IMR-90 (cell line): ENCODE results near the gene CLEC7A.

Experiments used
- CEBPB ChIP-seq: IDR thresholded peaks from 2 replicates; pipeline ENCODE4 v1.6.1; 2012; ENCODE audit warnings: low read depth, low read length, improper control_type of control experiment
- FOS ChIP-seq: fragments of 150-350 bp; IDR thresholded peaks from 2 replicates; pipeline ENCODE4 v1.6.1; 2016; ENCODE audit warnings: low read depth, low read length
- MAFK ChIP-seq: IDR thresholded peaks from 2 replicates; pipeline ENCODE4 v1.6.1; 2012; ENCODE audit warnings: low read depth, low read length, improper control_type of control experiment
- POLR2A ChIP-seq: IDR thresholded peaks from 2 replicates; pipeline ENCODE4 v1.6.1; 2012; ENCODE audit warnings: mild to moderate bottlenecking, low read depth, low read length
- RCOR1 ChIP-seq: IDR thresholded peaks from 2 replicates; pipeline ENCODE4 v1.6.1; 2012; ENCODE audit warnings: mild to moderate bottlenecking, low read length, improper control_type of control experiment; ENCODE audit not compliant: insufficient replicate concordance
- SMC3 ChIP-seq: fragments of 150-350 bp; IDR thresholded peaks from 2 replicates; pipeline ENCODE4 v1.6.1; 2016; ENCODE audit warnings: low read depth, mild to moderate bottlenecking, antibody characterized with exemption, low read length, moderate library complexity
- TF ChIP-seq, protein P1 (sequence below): conservative IDR thresholded peaks from 2 replicates; pipeline ENCODE4 v1.5.1; 2012; ENCODE audit warnings: mild to moderate bottlenecking, low read depth, low read length, improper control_type of control experiment

DNA sequence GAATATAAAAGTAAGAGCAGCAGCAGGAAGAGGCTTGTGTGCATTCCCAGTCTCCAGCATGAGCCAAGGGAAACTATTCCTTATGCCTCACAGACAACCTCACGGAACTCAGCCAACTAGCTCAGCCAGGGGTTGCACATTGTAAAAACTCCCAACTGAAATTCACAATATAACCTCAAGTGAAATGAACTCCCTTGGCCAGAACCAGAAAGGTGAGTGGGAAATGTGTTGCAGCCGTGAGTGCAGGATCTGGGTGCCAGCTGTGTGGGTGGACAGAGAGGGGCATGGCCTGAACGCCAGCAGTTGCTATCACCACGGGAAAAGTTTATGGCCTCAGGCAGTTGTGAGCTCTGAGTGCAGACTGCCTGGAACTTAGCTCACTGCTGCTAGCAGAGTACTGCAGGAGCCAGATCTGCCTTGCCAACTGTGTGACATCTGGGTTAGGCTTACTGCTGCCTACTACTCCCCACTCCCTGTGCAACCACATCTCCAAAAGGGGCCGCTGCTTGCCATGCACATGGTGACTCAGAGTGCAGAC, 28.9 kb downstream of the CLEC7A start:
- TF ChIP-seq CEBPB (no peak), POLR2A (no peak), MAFK (no peak), FOS (no peak), SMC3 (no peak), RCOR1 (no peak)
- TF ChIP-seq, protein P1, sequence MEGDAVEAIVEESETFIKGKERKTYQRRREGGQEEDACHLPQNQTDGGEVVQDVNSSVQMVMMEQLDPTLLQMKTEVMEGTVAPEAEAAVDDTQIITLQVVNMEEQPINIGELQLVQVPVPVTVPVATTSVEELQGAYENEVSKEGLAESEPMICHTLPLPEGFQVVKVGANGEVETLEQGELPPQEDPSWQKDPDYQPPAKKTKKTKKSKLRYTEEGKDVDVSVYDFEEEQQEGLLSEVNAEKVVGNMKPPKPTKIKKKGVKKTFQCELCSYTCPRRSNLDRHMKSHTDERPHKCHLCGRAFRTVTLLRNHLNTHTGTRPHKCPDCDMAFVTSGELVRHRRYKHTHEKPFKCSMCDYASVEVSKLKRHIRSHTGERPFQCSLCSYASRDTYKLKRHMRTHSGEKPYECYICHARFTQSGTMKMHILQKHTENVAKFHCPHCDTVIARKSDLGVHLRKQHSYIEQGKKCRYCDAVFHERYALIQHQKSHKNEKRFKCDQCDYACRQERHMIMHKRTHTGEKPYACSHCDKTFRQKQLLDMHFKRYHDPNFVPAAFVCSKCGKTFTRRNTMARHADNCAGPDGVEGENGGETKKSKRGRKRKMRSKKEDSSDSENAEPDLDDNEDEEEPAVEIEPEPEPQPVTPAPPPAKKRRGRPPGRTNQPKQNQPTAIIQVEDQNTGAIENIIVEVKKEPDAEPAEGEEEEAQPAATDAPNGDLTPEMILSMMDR = no peak
